Fibroblast of peridontal ligament (primary cell): ENCODE measurements around the gene CEP152.

Experiments used
- DNase-seq: peaks from one replicate; pipeline ENCODE4 v3.0.0-alpha.2; 2010; ENCODE audit errors: extremely low read depth

CEP152 gene

DNA sequence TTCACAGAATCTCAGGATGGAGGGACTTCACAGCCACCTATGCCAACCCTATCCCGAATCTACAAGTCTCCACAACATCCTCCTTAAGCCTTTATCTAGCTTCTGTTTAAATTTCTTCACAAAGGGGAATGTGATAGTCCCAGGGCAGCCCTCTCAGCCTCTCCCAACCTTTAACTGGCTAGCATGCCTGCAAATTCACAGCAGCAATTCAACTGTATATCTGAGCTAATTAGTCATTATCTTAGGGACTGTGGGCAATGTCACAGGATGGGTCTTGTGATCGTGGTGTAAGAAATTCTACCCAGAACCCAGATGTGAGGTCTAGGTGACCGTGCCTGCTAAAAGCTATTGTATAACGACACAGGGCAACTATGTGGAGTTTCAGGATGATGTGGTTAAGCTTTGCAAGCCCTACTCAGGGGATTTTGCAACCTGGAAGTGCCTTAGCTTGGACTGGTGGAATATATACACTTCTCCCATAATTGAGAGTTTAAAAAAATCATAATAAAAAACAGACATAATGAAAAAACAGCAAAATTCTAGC, 99.8 kb downstream of the CEP152 start:
- DNase-seq, result peak; percentile 95

DNA sequence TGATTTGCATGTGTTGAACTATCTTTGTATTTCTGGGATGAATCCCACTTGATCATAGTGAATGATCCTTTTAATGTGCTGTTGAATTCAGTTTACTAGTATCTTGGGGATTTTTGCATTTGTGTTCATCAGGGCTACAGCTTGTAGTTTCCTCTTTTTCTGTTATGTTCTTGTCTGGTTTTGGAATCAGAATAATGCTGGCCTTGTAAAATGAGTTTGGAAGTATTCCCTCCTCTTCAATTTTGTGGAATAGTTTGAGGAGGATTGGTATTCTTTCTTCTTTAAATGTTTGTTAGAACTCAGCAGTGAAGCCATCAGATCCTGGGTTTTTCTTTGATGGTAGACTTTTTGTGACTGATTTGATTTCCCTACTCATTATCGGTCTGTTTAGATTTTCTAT, 102.2 kb downstream of the CEP152 start:
- no peak for DNase-seq

DNA sequence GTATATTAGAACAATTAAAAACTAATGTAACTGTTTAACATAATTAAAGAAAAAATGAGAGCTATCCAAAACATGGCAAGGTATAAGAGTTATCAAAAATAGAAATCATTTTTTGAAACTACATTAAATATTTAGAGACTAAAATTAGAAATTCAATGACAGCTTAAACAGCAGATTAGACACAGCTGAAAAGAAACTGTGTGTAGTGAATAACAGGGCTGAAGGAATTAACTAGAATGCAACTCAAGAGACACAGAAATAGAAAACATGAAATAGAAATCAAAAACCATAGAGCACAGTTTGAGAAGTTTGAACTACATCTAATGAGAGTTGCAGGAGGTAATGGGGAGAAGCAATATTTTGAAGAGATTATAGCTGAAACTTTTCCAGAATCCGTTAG, 105.5 kb downstream of the CEP152 start:
- DNase-seq, result no peak

DNA sequence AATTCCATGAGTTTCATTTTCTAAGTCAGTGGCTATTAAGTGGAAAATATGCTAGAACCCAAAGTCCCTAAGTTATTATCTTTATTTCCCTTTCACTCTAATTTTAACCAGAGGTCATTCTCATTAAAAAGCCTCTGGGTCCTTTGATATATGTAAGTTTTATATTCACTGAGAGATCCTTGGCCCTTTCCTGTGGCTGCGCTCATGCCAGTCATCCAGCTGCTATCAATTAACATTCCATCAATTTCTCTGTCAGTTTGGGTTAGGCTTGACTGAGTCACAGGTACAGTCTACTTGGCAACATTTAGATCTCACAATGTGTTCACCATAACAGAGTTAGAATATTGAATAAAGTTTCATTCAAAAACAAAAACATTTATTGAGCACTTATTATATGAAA, 107.3 kb downstream of the CEP152 start:
- DNase-seq, result peak; percentile 73

DNA sequence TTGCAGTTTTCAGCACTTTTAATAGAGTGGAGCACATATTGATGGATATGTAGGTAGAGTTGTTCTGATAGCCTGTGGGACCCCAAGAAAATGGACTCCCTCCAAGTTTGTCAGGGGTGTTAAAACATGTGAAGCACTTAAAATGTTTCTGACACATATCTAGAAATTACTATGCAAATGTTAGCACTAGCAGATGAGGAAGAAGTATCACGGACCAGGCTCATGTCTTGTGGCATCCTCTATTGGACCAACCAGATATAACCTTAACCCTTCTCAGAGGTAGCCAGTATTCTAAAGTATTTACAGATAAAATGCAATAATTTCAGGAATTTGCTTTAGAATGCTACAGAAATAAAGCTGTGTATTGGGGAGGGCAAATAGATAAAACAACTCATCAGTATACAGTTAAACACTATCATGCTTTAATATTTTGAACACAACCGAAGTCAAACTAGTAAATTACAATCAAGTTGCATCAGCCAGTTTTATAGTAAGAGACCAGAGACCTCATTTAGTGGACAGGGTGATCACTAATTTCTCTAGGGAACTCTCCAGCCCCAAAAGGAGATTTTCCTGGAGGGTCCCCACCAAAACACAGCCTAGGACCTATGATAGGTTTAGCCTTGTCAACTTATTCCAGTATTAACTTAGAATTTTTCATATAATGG, 108.2 kb downstream of the CEP152 start:
- no peak for DNase-seq

DNA sequence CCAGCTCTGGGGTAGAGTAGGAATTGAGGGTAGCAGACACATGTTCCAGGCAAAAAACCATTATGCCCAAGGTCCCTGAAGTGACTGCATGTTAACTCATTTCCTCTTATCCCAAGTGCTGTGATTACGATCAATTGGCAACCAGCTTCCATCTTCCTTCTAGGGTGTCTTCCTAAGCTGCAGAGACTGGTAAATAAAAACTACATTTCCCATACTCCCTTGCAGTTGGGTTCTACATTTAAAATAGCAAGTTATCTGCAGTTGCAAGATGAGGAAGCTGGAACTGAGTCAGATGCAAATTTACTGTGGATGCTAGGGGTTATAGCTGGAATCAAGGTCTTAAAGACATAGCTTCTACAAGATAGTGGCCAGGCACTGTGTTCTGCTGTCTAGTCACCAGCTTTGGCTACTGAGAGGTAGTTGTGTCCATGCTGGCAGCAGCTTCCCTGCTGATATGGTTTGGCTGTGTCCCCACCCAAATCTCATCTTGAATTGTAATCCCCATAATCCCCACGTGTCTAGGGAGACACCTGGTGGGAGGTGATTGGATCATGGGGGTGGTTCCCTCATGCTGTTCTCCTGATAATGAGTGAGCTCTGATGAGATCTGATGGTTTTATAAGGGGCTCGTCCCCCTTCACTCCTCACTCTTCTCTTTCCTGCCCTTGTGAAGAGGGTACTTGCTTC, 114.1 kb downstream of the CEP152 start:
- no peak for DNase-seq

DNA sequence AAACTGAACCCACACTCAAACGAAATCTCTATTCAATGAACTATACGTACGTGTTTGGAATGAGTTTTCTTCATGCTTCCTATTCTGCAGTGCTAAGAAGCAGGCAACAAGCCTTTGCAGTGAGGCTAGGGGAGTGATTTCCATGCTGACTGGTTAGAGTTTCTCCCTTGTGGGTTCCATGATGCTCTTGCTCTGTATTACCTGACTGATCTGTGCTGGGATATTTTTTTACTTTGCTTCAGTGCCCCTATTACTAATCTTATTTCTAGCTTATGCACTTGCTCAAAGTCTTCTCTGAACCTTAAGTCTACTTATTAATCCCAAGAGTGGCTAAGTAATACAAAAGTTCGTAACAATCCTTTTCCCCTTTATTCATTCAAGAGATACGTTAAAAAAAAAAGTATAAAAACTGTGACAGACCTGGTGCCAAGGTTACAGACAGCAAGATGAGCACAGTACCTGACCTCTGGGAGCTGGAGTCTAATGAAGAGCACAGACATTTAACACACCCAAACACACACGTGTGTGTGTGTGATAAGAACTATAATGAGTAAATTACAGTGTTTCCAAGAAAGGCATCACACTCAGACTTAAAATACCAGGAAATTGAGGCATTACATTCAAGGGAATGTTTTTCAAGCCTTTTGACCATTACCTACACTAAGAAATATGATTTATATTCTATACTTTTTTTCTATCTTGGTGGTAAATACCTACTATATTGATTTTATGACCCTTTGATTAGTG, 114.9 kb downstream of the CEP152 start:
- DNase-seq, result no peak

DNA sequence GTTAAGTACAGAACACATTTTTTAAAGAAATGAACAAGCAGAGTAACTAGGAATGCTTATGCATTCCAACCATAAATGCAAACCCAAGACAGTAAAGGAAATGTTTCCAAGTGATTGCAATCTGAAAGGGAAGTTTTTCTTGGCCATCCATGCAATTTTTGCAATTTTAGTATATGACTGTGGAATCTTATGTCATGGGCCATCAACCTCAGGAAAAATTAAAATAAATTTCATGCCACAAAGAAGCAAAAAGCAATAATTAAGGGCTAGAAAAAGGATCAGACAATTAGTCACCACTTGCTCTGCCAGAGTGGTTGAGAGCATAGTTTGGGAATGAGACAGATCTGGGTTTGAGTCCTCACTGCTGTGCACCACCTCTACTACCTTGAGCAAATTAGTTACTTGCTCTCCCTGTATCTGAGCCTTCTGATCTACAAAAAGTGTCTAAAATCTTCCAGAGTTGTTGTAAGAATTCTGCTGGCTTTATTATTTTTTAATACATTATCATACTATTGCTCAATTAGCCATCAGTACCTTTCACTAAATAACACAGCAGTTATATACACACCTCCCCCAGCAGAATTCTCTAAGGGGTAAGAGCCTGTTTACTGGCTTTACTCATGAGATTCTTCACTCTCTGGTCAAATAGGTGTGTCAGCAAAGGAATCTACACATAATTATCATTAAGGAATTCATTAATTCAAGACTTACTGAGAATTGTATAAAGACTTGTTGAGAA, 115.6 kb downstream of the CEP152 start:
- peak; percentile 96 for DNase-seq

DNA sequence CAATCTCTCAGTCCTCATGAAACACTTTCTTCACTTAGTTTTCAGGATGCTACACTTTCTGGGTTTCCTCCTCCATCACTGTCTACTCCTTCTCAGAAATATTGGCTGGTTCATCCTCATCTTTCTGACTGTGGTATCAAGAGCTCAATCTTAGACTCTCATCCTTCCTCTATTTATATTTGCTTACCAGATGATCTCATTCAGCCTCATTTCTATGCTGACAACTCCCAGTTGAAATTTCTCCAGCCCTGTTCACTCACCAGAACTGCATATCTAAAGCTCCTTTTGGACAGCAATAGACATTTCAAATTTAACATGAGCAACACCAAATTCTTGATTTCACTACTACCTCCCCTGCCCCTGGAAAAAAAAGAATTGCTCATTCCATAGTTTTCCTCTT, 117.4 kb downstream of the CEP152 start:
- DNase-seq, result peak; percentile 90

DNA sequence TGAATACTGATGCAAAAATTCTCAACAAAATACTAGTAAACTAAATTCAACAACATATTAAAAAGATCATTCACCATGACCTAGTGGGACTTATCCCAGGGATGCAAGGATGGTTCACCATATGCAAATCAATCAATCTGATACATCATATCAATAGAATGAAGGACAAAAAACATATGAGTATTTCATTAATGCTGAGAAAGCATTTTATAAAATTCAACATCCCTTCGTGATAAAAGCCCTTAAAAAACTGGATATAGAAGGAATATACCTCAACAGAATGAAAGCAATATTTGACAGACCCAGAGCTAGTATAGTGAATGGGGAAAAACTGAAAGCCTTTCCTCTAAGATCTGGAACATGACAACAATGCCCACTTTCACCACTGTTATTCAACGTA, 122.4 kb downstream of the CEP152 start:
- DNase-seq, result no peak
